T-helper 1 cell (primary cell): ENCODE results near the gene EPX.
"Not testable (repeated sequence)": the region's sequence is repeated elsewhere in the genome, so short reads cannot be mapped to it uniquely, and the experiment has no call there.

Source experiments
- DNase-seq, 5 donors: peaks; one replicate each; pipeline ENCODE4 v3.0.0-alpha.2; 2012 to 2020
- total RNA-seq, 4 donors: gene quantifications; one replicate each; lab custom pipeline; 2026; lab: John Stamatoyannopoulos, UW

EPX gene, protein sequence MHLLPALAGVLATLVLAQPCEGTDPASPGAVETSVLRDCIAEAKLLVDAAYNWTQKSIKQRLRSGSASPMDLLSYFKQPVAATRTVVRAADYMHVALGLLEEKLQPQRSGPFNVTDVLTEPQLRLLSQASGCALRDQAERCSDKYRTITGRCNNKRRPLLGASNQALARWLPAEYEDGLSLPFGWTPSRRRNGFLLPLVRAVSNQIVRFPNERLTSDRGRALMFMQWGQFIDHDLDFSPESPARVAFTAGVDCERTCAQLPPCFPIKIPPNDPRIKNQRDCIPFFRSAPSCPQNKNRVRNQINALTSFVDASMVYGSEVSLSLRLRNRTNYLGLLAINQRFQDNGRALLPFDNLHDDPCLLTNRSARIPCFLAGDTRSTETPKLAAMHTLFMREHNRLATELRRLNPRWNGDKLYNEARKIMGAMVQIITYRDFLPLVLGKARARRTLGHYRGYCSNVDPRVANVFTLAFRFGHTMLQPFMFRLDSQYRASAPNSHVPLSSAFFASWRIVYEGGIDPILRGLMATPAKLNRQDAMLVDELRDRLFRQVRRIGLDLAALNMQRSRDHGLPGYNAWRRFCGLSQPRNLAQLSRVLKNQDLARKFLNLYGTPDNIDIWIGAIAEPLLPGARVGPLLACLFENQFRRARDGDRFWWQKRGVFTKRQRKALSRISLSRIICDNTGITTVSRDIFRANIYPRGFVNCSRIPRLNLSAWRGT
- 0 reads per million in 4 donors for total RNA-seq

DNA sequence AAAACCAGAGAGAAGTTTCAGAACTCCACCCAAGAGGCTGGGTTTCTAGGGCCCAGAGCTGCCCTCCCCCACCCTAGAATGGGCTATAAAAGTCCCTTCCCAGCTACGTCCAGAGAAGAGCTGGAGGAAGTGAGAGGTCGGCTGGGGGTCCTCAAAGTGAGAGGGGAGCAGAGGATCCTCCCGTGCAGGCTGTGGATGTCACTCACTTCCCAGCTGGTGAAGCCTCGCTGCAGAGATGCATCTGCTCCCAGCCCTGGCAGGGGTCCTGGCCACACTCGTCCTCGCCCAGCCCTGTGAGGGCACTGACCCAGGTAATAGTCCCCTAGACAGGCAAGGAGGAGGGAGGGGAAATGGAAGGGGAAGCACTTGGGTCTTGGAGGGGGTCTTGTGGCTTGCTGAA lies at the start of gene EPX:
EPX (plus strand) TSS at position 115 of the 400 bp plus-strand sequence; CDS start at position 236, 121 bp downstream.
- DNase-seq = no peak

- not testable (repeated sequence) for DNase-seq
These were observed 49.2 kb upstream of the EPX start for GRCh38 chr17:58143335-58143734.

GRCh38 chr17:58144801-58145200 lies 47.7 kb upstream of the EPX start:
- DNase-seq = no peak

DNA sequence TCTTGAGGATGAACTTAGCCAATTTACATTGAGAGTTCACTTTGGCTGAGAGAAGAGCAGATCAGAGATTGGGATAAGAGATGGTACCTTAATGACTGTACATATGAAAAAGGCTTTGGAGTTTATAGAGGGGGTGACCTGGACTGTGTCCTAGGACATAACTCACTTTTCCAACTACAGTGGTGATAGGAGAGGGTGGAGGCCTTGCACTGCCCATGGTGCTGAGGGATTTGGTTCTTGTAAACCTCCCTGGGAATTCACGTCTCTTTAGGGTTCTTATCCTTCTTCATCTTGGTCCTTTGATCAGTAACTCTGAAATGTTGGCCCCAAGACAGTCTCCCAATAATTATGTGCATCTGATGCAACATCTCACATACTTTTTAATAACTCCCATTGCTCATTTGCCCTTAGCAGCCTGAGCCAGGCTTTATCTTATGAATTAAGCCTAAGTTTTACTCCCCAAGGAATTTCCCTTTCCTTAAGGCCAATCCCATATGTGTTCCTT lies 44.5 kb upstream of the EPX start, which contains the start of gene OR4D1:
OR4D1 (plus strand) TSS at position 455 of the 505 bp plus-strand sequence. CDS start 6,770 bp downstream, outside the sequence.
- DNase-seq = no peak

DNA sequence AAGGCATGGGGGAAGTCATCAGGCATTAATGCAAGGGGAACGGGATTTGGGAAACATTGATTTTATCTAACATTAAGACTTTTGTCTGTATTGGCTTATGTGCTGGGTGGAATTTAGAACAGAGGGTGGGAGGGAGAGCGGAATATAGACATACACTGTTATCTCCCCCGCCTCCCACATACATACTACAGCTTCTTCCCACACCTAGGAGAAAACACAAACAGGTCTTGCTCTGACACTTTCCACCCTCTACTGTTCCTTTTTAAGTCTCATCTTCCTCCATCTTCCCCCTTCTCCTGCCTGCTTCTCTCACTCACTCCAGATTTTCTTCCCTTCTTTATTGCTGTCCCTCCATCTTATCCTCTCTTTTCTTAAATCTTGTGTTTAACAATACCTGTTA lies 43.9 kb upstream of the EPX start:
- no peak for DNase-seq

- no peak for DNase-seq
These were observed 42.1 kb upstream of the EPX start for GRCh38 chr17:58150394-58150793.

- peak; percentile 20 to 90 (median 46) for DNase-seq
These were observed 39.5 kb upstream of the EPX start for GRCh38 chr17:58153046-58153445.

DNA sequence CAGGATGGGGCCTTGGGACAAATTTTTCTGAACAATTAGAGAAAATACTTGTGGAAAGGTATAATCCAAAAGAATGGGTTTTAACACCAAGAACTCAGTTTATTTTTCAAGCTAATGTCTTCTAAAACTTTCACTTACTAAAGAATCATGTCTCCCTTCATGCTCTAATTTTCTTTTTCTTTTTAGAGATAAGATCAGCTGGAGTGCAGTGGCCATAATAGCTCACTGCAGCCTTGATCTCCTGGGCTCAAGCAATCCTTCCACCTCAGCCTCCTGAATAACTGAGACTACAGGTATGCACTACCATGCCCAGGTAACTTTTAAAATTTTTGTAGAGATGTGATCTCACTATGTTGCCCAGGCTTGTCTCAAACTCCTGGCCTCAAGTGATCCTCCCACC lies 38.9 kb upstream of the EPX start:
- DNase-seq = peak in 1 of 5 donors; percentile 18

- peak; percentile 15 to 75 (median 33) for DNase-seq
These were observed 35.4 kb upstream of the EPX start for GRCh38 chr17:58156839-58157803.

GRCh38 chr17:58158181-58158580 lies 34.3 kb upstream of the EPX start:
- DNase-seq = no peak

DNA sequence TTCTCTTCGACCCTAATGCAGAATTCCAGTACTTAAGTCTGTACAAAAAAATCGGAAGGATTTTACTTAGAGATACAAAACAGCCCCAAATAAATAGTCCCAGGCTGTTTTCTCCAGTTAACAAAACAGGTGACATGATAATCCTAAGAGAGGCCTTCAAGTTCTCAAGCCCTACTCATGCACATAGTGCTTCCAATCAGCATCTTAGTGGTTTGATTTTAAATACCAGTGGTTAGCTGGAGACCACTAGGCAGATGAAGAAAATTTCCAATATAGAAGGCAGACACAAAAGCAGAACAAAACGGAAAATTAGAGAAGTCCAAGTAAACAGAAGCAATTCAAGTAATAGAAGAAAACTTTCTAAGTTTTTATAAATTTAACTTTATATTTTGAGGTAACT lies 31.0 kb upstream of the EPX start:
- no peak for DNase-seq

DNA sequence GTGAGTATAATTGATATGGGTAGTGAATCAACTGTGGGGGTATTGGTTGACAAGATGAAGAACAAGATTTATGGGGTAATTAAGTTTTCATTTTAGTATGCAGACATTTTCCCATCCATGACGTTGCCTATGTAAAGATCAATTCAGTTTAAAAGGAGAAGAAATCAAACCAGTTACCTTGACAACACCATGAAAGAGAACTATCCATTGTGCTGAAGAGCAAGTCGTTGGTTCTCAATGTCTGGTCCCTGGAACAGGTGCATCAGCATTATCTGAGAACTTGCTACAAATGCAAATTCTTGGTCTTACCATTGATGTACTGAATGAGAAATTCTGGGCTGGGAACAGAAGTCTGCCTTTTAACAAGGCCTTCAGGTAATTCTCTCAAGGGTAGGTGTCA lies 26.5 kb upstream of the EPX start:
- no peak for DNase-seq

DNA sequence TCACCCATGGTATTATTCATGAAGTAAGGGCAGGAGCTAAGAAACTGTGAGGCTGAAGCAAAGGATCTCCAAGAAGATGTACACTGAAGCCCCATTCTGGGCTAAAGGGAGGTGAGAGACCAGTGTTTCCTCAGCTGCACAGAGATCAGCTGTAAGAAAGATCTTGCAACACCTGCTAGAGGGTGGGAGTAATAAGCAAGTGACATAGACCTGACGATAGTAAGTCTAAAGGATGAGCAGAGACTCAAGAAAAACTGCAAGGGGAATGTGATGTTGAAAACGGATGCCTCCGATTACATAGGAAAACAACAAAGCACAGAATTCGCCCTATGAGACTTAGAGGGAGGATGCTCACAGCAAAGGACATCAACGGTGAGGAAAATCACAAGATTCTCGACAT lies 25.8 kb upstream of the EPX start, which contains the start of gene OR4D2:
OR4D2 (plus strand) TSS at position 301 of the 400 bp plus-strand sequence. CDS start 2,674 bp downstream, outside the sequence.
- DNase-seq = no peak

DNA sequence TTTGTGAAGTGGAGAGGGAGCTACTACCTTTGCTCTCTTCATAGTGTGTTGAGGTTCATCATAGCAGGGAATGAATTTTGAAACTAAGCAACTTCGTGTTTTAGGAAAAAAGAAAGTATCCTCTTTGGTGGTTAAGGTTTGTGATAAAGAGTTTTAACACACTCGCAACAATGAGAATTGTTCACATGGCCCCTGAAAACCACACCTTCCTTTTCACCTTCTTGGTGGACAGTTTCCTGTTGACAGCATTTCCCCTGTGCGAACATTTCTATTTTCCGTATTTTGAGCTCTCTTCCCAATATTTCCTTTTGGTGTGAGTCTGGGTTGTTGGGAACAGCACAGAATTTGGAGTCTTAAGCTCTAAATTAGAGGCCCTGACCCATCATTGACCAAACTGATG lies 21.9 kb upstream of the EPX start:
- DNase-seq = peak in 1 of 5 donors; percentile 19

DNA sequence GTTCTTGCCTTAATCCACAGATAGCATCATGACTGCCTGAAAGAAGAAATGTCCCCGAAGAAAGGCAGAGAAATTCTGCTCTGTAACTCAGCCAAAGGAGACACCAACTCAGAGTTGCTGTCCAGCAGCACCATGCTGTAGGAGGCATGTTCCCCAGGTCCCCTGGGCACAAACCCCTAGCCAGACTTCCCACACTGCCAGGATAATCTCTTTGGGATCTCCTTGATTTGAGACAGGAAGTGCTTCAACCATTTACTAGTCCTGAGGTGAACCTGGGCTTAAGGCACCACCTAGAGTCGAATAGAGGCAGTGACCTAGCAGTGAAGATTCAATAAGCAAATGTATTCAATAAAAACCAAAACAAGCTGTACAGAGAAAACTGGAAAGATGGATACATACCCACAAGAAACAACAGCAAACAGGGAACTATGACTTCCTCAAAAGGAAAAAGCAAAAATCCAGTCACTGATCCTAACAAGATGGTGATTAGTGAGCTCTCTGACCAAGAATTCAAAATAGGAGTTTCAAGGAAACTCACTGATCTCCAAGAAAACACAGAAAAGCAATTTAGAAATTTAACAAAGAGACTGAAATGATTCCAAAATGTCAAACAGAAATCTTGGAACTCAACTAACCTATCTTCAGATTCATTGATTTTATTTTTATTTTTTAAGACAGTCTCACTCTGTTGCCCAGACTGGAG lies 20.0 kb upstream of the EPX start:
- DNase-seq = peak in 2 of 5 donors; percentile 30 to 69

DNA sequence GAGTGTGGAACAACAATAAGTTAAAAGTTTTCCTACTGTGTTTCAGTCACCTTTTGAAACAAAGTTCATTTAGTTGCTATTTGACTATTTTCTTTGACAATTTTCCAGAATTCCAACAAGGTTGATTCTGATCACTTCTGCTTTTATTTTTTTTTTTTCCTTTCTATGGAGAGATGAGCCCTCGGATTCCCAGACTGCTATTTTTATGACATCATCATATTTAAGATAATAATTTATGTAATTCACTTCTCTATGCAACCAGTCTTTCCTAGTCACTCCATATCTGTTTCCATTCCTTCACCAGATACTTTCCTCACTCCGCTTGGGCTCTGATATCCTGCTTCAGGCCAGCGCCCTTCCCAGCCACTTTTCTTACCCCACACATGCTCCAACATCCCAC lies 17.7 kb upstream of the EPX start:
- DNase-seq = no peak

GRCh38 chr17:58176200-58176599 lies 16.3 kb upstream of the EPX start:
- DNase-seq = no peak

DNA sequence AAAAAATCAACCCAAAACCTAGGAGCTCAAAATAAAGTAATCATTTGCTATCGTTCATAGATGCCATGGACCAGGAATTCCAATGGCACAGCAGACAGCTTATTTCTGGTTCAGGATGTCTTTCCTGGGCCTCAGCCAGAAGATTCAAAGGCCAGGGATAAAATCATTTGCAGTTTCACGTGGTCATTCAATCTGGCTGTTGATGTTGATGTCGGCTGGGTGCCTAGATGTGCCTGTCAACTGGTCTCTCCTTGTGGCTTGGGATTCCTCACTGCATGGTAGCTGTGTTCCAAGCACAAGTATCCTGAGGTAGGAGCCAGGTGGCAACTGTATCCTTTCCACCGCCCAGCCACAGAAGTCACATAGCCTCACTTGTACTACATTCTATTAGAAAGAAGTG lies 10.7 kb upstream of the EPX start:
- no peak for DNase-seq

DNA sequence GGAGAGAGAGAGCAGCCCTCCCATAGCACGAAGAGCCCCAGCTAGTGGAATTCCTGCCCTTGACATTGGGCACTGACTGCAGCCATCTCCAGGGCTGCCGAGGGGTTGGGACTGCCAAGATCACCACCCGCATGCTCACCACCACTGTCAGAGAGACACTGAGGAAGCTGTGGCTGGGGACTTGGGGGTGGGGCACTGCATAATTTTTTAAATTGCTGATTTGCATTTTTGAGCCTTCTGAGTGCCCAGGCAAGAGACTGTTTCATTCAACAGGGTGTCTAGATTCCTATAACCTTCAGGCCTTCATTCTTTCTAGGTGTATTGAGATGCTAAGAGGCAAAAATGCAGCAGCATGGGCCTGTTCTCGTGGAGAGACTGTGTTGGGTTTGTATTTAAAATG lies 9.0 kb upstream of the EPX start:
- no peak for DNase-seq

DNA sequence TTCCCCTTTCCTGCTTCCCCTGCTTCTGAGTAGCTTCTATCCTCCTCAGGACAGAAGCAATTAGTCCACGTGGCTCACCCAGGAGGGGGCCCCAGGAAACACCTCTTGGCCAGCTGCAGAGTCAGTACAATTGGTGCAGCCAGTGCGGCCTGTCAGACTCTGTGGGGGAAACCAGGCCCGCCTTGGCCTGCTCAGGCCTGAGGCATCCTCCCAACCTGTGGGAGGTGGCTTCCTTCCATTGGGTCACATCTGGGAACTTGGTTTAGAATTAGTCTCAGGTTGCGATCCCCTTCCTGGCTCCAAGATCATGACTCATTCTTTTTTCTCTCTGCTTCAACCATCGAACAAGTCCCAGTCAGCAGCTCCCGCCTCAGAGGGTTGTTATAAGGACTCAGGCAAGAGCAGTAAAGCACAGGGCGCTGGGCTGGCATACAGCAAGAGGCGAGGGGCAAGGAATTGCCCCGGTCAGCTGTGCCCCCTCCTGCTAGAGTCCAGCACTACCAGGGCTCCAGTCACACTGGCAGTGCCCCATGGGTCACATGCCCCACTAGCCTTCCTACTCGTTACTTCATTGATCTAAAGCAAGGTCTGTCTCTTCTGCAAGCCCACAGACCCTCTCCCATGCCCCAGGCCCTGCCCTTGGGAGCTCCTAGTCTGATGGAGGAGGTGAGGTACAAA lies 8.1 kb upstream of the EPX start:
- no peak for DNase-seq
